Stimulated activated CD4-positive, alpha-beta T cell treated with anti-CD3 and anti-CD28 coated beads, Interleukin-4, amount 100 ng/mL, for 4 hours (primary cell): ENCODE data around the gene TSC22D4.
A peak's percentile ranks its signal among the peaks of the same experiment; 100 is the strongest.
"Not testable (repeated sequence)": the region's sequence is repeated elsewhere in the genome, so short reads cannot be mapped to it uniquely, and the experiment has no call there.

Experiments used
- DNase-seq, 2 experiments: peaks; one replicate each; pipeline ENCODE4 v3.0.0-alpha.2; 2020

Gene TSC22D4

DNA sequence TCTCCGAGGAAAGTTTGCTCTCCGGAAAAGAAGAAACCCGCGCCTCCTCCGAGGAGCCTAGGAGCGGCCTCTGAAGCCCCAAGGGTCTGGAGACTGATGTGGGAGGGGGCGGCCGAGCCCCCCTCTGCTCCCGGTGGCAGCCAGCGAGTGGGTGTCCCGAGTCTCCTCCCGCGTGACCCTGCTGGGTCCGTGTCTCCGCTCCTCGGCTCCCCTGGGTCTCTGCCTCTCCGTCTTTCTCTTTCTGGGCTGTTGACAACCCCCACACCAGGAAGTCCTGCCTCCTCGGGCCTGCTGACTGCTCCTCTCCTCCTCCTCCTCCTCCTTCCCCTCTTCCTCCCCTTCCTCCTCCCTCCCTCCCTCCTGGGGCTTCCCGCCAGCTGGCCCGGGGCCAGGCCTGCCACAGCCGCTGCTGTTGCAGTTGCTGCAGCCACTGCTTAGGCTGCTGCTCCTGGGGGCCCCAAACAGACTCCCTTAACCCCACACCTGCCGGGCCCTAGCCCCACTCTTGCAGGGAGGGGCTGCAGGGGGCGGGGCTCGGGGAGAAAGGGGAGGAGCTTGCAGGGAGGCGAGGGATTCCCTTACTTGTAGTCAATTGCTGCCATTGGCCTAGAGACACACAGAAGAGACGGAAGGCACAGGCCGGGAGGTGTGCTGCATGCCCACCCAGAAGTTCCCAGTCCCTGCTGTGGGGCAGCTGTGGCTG lies at the start of gene TSC22D4:
TSS of gene TSC22D4 (minus strand) at position 257 of the 703 bp plus-strand sequence. CDS start 1,176 bp downstream, outside the sequence.
- DNase-seq: peak; percentile 81 to 90

DNA sequence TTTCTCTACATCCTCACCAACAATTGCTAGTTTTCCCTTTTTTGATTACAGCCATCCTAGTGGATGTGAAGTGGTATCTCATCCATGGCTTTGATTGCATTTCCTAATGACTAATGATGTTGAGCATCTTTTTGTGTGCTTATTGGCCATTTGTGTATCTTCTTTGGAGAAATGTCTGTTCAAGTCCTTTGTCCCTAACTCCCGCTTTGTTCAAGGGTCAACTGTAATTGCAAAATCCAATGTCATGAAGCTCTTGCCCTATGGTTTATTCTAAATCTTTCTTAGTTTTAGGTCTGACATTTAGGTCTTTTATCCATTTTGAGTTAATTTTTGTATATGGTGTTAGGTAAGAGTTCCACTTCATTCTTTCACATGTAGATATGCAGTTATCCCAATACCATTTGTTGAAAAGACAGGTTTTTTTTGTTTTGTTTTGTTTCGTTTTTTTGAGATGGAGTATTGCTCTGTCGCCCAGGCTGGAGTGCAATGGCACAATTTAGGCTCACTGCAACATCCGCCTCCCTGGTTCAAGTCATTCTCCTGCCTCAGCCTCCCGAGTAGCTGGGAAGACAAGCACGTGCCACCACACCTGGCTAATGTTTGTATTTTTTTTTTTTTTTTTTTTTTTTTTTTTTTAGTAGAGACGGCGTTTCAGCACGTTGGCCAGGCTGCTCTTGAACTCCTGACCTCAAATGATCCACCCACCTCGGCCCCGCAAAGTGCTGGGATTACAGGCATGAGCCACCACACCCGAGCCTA lies 49.3 kb upstream of the TSC22D4 start:
- DNase-seq: not testable (repeated sequence)

DNA sequence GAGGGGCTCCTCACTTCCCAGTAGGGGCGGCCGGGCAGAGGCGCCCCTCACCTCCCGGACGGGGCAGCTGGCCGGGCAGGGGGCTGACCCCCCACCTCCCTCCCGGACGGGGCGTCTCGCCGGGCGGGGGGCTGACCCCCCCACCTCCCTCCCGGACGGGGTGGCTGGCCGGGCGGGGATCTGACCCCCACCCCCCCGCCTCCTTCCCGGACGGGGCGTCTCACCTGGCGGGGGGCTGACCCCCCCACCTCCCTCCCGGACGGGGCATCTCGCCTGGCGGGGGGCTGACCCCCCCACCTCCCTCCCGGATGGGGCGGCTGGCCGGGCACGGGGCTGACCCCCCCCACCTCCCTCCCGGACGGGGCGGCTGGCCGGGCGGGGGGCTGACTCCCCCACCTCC lies 44.2 kb upstream of the TSC22D4 start:
- not testable (repeated sequence) for DNase-seq

DNA sequence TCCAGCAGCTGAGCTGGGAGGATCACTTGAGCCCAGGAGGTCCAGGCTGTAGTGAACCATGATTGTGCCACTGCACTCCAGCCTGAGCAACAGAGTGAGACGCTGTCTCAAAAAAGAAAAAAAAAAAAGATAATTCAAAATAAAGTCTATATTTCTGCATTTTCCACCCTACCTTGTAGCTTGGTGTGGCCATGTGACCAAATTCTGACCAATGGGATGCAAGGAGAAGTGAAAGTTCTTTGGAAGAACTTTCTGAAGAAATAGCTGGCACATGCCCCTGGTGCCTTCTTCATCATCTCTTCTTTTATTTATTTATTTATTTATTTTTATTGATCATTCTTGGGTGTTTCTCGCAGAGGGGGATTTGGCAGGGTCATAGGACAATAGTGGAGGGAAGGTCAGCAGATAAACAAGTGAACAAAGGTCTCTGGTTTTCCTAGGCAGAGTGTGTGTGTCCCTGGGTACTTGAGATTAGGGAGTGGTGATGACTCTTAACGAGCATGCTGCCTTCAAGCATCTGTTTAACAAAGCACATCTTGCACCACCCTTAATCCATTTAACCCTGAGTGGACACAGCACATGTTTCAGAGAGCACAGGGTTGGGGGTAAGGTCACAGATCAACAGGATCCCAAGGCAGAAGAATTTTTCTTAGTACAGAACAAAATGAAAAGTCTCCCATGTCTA lies 43.0 kb upstream of the TSC22D4 start:
- not testable (repeated sequence) for DNase-seq

DNA sequence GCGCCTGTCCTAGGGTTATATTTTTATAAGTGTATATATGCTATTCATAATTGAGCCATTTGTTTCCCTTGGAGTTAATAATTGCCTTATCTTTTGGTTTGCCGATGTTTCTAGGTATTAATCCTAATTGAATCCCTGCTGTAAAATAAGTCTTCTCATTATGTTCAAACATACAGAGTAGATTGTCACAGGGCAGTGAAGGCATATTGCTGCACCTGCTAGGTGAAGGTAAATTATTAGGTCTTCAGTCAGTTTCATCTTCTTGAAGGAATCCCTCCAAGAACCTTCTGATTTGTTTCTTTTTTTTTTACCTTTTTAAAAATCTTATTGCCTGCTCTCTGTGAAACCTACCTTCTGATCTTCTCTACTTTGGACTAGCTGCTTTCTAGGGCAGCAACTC lies 42.1 kb upstream of the TSC22D4 start:
- DNase-seq: no peak

DNA sequence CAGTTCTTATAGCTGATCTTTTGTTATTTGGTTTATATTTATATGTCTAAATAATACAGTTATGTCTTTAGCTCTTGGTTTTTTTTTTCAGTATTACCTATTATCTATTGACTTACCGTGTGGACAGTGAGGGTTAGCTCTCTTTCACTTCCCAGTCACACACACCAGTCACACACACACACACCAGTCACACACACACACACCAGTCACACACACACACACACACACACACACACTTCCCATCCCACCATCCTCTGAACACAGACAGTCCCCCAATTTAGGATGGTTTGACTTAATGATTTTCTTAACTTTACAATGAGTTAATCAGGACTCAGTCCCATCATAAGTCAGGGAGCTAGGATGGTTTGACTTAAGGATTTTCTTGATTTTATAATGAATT lies 41.1 kb upstream of the TSC22D4 start:
- DNase-seq: no peak

DNA sequence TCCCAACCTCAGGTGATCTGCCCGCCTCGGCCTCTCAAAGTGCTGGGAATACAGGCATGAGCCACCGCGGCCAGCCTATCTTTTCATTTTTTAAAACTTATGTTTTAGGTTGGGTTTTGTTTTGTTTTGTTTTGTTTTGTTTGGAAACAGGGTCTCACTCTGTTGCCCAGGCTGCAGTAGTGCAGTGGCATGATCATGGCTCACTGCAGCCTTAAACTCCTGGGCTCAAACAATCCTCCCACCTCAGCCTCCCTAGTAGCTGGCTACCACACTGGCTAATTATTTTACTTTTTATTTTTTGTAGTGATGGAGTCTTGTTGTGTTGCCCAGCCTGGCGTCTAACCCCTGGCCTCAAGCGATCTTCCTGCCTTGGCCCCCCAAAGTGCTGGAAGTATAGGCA lies 40.6 kb upstream of the TSC22D4 start:
- no peak for DNase-seq

DNA sequence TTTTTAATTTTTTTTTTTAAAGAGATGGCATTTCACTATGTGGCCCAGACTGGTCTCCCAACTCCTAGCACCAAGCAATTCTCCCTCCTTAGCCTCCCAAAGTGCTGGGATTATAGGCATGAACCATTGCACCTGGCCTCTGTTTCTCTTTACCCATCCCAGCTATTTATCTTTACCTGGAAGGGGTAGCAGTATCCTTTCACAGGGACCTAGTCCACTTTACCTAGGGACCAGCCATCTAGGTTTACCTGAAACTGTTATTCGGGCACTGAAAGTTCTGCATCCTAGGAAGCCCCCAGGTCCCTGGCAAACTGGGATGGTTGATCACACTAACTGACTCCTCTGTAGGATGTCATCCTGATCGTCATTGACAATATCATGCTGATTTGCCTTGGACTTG lies 38.3 kb upstream of the TSC22D4 start:
- no peak for DNase-seq

DNA sequence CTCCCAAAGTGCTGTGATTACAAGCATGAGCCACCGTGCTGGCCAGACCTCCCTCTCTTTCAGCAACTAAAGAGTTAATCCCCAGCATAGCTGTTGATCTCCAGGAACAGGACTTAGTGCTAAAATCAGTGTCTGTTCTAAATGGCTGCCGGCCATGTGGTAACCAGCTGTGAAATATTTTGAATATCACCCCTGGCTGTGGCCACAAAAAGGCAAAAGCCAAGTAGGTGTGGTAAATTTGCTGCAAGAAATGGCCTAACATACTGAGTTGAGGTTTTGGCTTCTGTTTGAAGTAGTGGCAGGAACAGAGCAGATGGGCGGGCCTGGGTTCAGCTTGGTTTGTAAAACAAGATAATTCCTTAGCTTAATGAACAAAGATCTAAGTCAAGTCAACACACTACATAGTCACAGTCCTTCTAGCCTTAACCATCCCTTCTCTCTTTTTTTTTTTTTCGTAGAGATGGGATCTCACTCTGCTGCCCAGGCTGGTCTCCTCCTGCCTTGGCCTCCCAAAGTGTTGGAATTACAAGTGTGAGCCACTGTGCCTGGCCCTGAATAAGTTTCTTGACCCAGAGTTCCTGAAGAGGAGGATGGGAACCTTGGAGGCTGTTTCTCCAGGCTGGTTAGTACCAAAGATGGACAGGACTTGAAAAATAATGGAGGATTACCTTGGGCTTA lies 37.3 kb upstream of the TSC22D4 start:
- peak in 1 of 2 experiments; percentile 22 for DNase-seq

DNA sequence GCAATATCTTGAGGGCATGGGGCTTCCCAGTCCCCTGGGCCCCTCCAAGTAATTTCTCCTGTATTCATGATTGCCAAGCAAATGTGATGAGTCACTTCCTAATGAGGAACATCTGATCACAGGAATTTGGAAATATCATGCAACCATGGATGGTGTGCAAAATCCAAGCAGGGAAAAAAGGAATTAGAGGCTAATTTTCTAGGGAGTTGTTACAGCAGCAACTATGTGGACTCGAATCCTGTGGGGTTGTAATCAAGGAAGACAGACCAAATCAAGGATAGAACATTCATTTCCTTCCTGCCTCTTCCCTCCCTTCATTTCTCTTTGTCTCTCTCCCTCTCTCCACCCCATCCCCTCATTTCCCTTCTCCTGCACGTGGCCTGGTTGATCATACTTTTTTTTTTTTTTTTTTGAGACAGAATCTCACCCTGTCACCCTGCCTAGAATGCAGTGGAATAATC lies 36.1 kb upstream of the TSC22D4 start:
- no peak for DNase-seq

DNA sequence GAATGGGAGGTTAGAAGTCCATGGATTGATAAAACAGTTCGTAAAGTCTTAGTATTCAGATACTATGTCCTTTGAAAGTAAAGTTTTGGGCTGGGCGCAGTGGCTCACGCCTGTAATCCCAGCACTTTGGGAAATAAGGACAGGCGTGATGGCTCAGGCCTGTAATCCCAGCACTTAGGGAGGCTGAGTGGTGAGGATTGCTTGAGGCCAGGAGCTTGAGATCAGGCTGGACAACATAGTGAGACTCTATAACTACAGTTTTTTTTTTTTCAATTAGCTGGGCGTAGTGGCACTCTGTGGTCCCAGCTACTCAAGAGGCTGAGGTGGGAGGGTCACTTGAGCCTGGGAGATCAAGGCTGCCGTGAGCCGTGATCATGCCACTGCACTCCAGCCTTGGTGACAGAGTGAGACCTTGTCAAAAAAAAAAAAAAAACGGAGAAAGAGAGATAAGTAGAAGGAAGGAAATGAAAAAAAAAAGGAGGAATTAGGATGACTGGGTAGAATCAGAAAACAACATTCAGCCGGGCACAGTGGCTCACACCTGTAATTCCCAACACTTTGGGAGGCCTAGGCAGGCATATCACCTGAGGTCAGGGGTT lies 34.3 kb upstream of the TSC22D4 start:
- DNase-seq: no peak

DNA sequence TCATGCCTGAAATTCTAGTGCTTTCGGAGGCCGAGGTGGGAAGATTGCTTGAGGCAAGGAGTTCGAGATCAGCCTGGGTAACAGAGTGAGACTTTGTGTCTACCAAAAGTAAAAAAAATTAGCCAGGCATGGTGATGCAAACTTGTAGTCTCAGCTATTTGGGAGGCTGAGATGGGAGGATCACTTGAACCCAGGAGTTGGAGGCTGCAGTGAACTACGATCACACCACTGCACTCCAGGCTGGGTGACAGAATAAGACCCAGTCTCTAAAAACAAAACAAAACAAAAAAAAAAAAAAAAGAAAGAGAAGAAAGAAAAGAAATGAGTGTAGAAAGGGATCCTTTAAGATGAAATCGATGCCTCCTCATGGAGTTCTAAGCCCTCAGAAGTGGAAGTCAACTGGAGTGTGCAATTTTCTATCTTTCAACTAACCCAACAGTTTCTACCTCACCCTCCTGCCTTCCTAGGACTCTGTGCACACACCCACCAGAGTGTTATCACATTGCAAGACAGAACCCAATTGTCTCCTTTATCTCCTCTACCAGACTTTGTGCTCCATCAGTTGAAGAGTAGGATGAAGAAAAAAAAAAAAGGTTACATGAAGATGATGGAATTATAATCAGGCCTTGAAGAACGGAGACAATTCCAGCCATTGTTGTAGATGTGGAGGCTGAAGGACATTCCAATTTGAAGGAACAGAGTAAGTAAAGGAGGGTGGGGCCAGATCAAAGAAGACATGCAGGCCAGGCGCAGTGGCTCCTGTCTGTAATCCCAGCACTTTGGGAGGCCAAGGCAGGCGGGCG lies 31.6 kb upstream of the TSC22D4 start:
- no peak for DNase-seq

DNA sequence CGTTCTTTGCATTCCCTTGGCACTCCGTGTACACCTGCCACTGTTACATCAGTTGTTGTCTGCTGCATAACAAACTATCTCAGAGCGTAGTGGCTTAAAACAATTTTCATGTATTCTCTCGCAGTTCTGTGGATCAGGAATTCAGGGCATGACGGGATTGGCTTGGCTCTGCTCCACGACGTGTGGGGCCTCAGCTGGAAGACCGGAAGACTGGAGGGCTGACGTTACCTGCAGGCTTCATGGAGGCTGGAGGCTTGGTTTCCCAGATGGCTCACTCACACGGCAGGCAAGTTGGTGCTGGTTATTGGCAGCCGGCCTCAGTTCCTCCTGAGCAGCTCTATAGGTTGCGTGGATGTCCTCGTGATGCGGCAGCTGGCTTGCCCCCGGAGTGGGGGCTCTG lies 30.2 kb upstream of the TSC22D4 start:
- no peak for DNase-seq

DNA sequence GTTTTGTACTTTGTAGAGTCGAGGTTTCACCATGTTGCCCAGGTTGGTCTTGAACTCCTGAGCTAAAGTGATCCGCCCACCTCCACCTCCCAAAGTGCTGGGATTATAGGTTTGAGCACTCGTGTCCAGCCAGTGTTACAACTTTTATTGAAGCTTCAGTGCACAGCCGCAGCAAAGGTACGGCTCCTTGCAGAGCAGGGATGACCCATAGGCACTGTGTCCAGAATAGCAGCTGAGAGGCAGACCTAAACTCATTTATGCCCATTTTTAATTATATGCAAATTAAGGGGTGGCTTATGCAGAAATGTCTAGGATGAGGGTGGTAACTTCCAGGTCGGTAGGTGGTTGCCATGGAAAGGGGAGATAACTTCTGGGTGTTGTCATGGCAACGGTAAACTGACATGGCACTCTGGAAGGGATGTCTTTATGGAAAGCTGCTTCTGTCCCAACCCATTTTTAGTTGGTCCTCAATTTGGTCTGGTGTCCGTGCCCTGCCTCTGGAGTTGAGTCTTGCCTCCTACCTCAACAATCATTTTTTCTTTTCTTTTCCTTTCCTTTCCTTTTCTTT lies 27.4 kb upstream of the TSC22D4 start:
- no peak for DNase-seq

DNA sequence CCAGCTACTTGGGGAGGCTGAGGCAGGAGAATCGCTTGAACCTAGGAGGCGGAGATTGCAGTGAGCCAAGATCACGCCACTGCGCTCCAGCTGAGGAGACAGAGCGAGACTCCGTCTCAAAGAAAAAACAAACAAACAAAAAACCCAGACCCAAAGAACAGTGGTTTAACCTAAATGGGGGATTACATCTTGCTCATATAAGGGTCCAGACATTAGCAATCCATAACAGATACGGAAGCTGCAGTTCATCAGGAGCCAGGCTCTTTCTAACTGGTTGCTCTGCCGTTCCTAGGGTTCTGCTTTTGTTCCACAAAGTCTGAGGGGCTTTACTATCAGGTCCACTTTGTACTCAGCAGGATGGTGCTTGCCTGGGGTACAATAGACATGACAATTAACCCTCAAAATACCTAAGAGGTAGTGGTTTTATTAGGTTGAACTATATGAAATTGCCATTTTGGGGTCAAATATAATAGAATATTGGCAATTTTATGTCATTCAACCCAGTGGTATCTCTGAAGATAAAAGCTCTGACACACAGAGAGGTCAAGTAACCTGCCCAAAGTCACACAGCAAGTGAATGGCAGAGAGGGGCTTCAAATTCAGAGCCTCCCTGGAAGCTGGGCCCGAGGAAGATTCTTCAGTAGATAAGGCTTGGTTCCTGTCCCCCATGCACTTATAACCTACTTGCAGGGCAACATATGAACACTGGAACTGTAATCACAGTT lies 26.0 kb upstream of the TSC22D4 start:
- DNase-seq: no peak

DNA sequence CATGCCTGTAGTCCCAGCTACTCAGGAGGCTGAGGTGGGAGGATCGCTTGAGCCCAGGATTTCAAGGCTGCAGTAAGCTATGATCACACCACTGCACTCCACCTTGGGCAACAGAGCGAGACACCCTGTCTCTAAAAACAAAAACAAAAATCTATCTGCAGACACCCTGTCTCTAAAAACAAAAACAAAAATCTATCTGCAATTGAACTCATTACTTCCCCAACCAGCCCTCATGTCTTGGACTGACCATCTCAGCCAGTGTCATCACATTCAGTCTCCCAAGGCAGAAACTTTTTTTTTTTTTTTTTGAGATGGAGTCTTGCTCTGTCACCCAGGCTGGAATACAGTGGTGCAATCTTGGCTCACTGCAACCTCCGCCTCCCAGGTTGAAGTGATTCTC lies 25.0 kb upstream of the TSC22D4 start:
- not testable (repeated sequence) for DNase-seq

DNA sequence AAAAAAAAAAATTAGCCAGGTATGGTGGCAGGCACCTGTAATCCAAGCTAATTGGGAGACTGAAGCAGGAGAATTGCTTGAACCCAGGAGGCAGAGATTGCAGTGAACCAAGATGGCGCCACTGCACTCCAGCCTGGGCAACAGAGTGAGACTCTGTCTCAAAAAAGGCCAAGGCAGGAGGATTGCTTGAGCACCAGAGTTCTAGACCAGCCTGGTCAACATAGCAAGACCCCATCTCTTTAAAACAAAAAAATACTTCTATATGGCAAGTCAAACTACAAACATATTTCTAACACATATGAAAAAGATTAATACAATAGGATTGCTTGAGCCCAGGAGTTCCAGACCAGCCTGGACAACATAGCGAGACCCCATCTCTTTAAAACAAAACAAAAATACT lies 21.7 kb upstream of the TSC22D4 start:
- DNase-seq: not testable (repeated sequence)

DNA sequence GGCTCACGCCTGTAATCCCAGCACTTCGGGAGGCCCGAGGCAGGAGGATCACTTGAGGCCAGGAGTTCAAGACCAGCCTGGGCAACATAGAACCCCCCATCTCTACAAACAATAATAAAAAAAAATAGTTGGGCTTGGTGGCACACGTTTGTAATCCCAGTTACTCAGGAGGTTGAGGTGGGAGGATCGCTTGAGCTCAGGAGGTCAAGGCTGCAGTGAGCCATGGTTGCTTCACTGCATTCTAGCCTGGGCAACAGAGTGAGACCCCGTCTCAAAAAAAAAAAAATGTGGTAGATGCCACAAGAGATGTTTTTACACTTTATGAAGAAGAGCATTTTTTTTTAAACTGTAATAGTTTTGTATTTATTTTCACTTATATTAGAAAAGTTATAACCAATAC lies 17.5 kb upstream of the TSC22D4 start:
- DNase-seq: no peak

DNA sequence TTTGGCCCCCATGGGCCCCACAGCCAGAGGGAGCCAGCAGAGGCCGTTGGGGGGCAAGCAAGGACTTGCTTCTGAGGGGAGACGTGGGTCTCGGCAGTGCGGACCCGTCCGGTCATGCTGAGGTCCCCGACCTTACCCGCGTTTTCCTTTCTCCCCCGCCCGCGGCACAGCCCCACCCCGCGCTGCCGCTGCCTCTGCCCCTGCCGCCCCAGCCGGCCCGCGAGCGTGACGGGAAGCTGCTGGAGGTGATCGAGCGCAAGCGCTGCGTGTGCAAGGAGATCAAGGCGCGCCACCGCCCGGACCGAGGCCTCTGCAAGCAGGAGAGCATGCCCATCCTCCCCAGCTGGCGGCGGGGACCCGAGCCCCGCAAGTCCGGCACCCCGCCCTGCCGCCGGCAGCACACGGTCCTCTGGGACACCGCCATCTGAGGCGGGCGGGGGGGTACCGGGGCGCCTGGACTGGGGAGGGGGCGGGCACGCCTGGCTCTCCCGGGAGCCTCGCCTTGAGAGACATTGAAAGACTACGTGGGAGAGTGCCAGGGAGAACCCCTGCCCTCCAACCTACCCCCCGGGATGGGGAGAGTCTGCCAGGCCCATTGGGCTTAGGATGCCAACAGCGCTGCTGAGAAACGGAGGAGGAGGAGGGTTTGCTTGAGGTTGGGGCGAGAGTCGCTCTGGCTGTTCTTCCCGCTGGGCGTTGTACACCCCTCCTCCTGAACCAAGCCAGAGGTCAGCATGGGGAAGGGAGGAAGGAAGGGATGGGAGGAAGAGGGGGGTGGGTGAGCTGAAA lies 14.7 kb upstream of the TSC22D4 start:
- peak; percentile 44 to 66 for DNase-seq
